Measurements from ENCODE around the gene KISS1. TPM values are rescaled to one million over a fixed set of nuclear protein-coding genes. Genes with fewer than 3 reads are reported as not detected.

Gene KISS1
- total RNA-seq, 1 experiment from 2014 or later = not detected

- Histone ChIP-seq H3K27me3 (ENCODE audit: control insufficient read depth, insufficient read depth, low read length) (no peaks in the 10 kb centered on the region; the same call in 1 of the 2 replicates), H3K4me3 (ENCODE audit: low read depth in 2 of 2, low read length in 2 of 2) (no peak overlapping the region), H3K9me3 (ENCODE audit: control insufficient read depth, insufficient read depth, low read depth, low read length) (no peaks in the 10 kb centered on the region), H3K27ac (ENCODE audit: low read length) (no peak overlapping the region), H3K36me3 (ENCODE audit: control insufficient read depth, insufficient read depth, low read length) (no peaks in the 10 kb centered on the region), H3K4me1 (ENCODE audit: control insufficient read depth, insufficient read depth, low read length) (no peaks in the 10 kb centered on the region)
- in situ Hi-C loops (cut with HindIII; ENCODE audit: low pct_unique_long_range_greater_than_20kb, low sequenced_read_pairs) = no loop called here
- intact Hi-C loops (cut with micrococcal nuclease; ENCODE audit: unreplicated experiment) = no loop called here
- no peak for ATAC-seq
- POLR2A ChIA-PET = no interaction called here
- TF ChIP-seq SIN3A (IDR thresholded peaks at IDR 0.05; ENCODE audit: borderline replicate concordance, insufficient read depth, low read depth, low read length) = no peak
- no peak for DNase-seq (ENCODE audit: low read depth, low spot score)
- BruUV-seq (replicated peaks) = no TSS peak
- CTCF ChIA-PET = interaction anchor here (0.6 kb wide), 1 partner anchor 182 kb away, joined by 3 read pairs; no protein-coding TSS in a partner anchor
Measured at GRCh38 chr1:204154568-204155255, 41.6 kb downstream of the KISS1 start.

GRCh38 chr1:204153667-204154066 lies 42.6 kb downstream of the KISS1 start:
- intact Hi-C loops (cut with micrococcal nuclease; ENCODE audit: unreplicated experiment) = no loop called here
- H3K9me3 ChIP-seq (ENCODE audit: control insufficient read depth, insufficient read depth, low read depth, low read length) = no peaks in the 10 kb centered on the region
- H3K36me3 ChIP-seq (ENCODE audit: control insufficient read depth, insufficient read depth, low read length) = no peaks in the 10 kb centered on the region
- ChIA-PET POLR2A (no interaction called here), CTCF (no interaction called here)
- DNase-seq (ENCODE audit: low read depth, low spot score) = no peak
- TF ChIP-seq POLR2AphosphoS5 (IDR thresholded peaks at IDR 0.05; ENCODE audit: low read depth, low read length) (no peak), TCF7L2 (IDR thresholded peaks at IDR 0.05; ENCODE audit: low read depth, low read length) (no peak), CTCF (IDR thresholded peaks at IDR 0.05) (no peak), REST (IDR thresholded peaks at IDR 0.05; ENCODE audit: insufficient read depth in 1 of 2, low read depth in 2 of 2, low read length in 1 of 2) (no peak), SIN3A (IDR thresholded peaks at IDR 0.05; ENCODE audit: borderline replicate concordance, insufficient read depth, low read depth, low read length) (no peak)
- no peak overlapping the region for H3K4me3 ChIP-seq (ENCODE audit: low read depth in 2 of 2, low read length in 2 of 2)
- no peaks in the 10 kb centered on the region; the same call in 1 of the 2 replicates for H3K27me3 ChIP-seq (ENCODE audit: control insufficient read depth, insufficient read depth, low read length)
- no peaks in the 10 kb centered on the region for H3K4me1 ChIP-seq (ENCODE audit: control insufficient read depth, insufficient read depth, low read length)
- in situ Hi-C loops (cut with HindIII; ENCODE audit: low pct_unique_long_range_greater_than_20kb, low sequenced_read_pairs) = no loop called here
- no peak for ATAC-seq
- H3K27ac ChIP-seq (ENCODE audit: low read length) = no peak overlapping the region
- BruUV-seq (replicated peaks) = no TSS peak

All from Panc1 (cell line).